Panc1 (cell line): ENCODE measurements around the gene ZBP1. TPM values are rescaled to one million over a fixed set of nuclear protein-coding genes. Genes with fewer than 3 reads are reported as not detected.

Source experiments
- ATAC-seq: fragments of 200-7000 bp; cut with Tn5 transposase; 2 replicates; pipeline ENCODE4 v1.9.1; 2020; ENCODE audit warnings: mild to moderate bottlenecking, moderate library complexity
- BruUV-seq: library from RNA; stranded (reverse); fragments of 400-500 nt; replicated peaks from 2 replicates; lab custom pipeline; 2021; lab: Mats Ljungman, UMichigan
- CTCF ChIA-PET: fragments of 300-600 bp; sonication (Branson Sonifier 250); formaldehyde crosslinking; loops from one replicate; lab custom pipeline; 2022; ENCODE audit warnings: antibody characterized with exemption; lab: Charles Lee
- POLR2A ChIA-PET: fragments of 300-600 bp; sonication (Branson Sonifier 250); formaldehyde crosslinking; loops from one replicate; lab custom pipeline; 2022; ENCODE audit warnings: antibody characterized with exemption; lab: Charles Lee
- DNase-seq: peaks from one replicate; pipeline ENCODE4 v3.0.0-alpha.2; 2010; ENCODE audit warnings: low read depth, low spot score
- H3K27ac ChIP-seq: 2 replicates; pipeline ENCODE4 v1.5.1; 2011; ENCODE audit warnings: mild to moderate bottlenecking, low read length, inconsistent platforms
- H3K27me3 ChIP-seq: fragments of 200-500 bp; sonication (Bioruptor generic); 2 replicates; pipeline ENCODE4 v1.6.0; 2014; ENCODE audit warnings: low read length, inconsistent platforms; ENCODE audit not compliant: control insufficient read depth, insufficient read depth
- H3K36me3 ChIP-seq: fragments of 200-500 bp; sonication (Bioruptor generic); 2 replicates; pipeline ENCODE4 v1.5.1; 2014; ENCODE audit warnings: inconsistent platforms, mild to moderate bottlenecking, low read length, moderate library complexity; ENCODE audit not compliant: control insufficient read depth, insufficient read depth
- H3K4me1 ChIP-seq: 2 replicates; pipeline ENCODE4 v1.5.1; 2011; ENCODE audit warnings: inconsistent platforms, mild to moderate bottlenecking, low read length, moderate library complexity; ENCODE audit not compliant: control insufficient read depth, insufficient read depth
- H3K4me3 ChIP-seq, 2 experiments: 2 replicates each; pipeline ENCODE4 v1.5.1; 2011 to 2012; ENCODE audit warnings: low read depth in 2 of 2, low read length in 2 of 2, mild to moderate bottlenecking in 2 of 2, inconsistent platforms in 1 of 2, moderate library complexity in 1 of 2
- H3K9me3 ChIP-seq: fragments of 200-500 bp; sonication (Bioruptor generic); 2 replicates; pipeline ENCODE4 v1.5.1; 2014; ENCODE audit warnings: low read depth, mild to moderate bottlenecking, inconsistent platforms, low read length, moderate library complexity; ENCODE audit not compliant: control insufficient read depth, insufficient read depth
- CTCF ChIP-seq: fragments of 450-650 bp; IDR thresholded peaks from 2 replicates; pipeline ENCODE4 v1.5.1; 2017; ENCODE audit warnings: mild to moderate bottlenecking
- POLR2AphosphoS5 ChIP-seq: IDR thresholded peaks from 2 replicates; pipeline ENCODE4 v1.6.1; 2012; ENCODE audit warnings: mild to moderate bottlenecking, low read depth, low read length, moderate library complexity
- REST ChIP-seq, 2 experiments: IDR thresholded peaks; 2 replicates each; pipeline ENCODE4 v1.6.1; 2011 to 2012; ENCODE audit warnings: low read depth in 2 of 2, control low read depth in 1 of 2, low read length in 1 of 2, mild to moderate bottlenecking in 1 of 2, moderate library complexity in 1 of 2; ENCODE audit not compliant: insufficient read depth in 1 of 2
- SIN3A ChIP-seq: IDR thresholded peaks from 2 replicates; pipeline ENCODE4 v1.6.1; 2012; ENCODE audit warnings: low read depth, mild to moderate bottlenecking, low read length, moderate library complexity, borderline replicate concordance; ENCODE audit not compliant: insufficient read depth
- TCF7L2 ChIP-seq: IDR thresholded peaks from 2 replicates; pipeline ENCODE4 v1.6.1; 2011; ENCODE audit warnings: mild to moderate bottlenecking, low read depth, low read length, inconsistent platforms
- in situ Hi-C: cut with HindIII; loops from 2 replicates; pipeline ENCODE4 v1.10.0; 2016; ENCODE audit warnings: low sequenced_read_pairs, low pct_unique_long_range_greater_than_20kb
- intact Hi-C: fragments of 100-400 bp; cut with micrococcal nuclease; formaldehyde crosslinking; loops from one replicate; pipeline ENCODE4 v1.10.0; 2022; ENCODE audit not compliant: unreplicated experiment
- total RNA-seq: library from RNA; stranded (reverse); gene quantifications from one replicate; pipeline ENCODE4 v1.2.1, GENCODE V29; 2021; ENCODE audit not compliant: unreplicated experiment

Gene ZBP1
- total RNA-seq, 1 experiment from 2014 or later, result not detected

- DNase-seq, result no peak
- H3K9me3 ChIP-seq, result no peaks in the 10 kb centered on the region
- no peaks in the 10 kb centered on the region for H3K36me3 ChIP-seq
- intact Hi-C loops, result no loop called here
- peaks cover 17% of the 10 kb centered on the region for H3K27me3 ChIP-seq
- TF ChIP-seq TCF7L2 (no peak), POLR2AphosphoS5 (no peak), CTCF (no peak), REST (IDR thresholded peaks at IDR 0.05; ENCODE audit: insufficient read depth in 1 of 2, low read depth in 2 of 2, low read length in 1 of 2) (no peak), SIN3A (no peak)
- in situ Hi-C loops, result no loop called here
- no peaks in the 10 kb centered on the region for H3K4me1 ChIP-seq
- ChIA-PET CTCF (no interaction called here), POLR2A (no interaction called here)
- no peak for ATAC-seq
- H3K4me3 ChIP-seq, result no peak overlapping the region
- no TSS peak for BruUV-seq
- H3K27ac ChIP-seq, result no peak overlapping the region
Measured at GRCh38 chr20:57557926-57558613, 62.2 kb downstream of the ZBP1 start.

- no peak for ATAC-seq
- no peaks in the 10 kb centered on the region for H3K4me1 ChIP-seq
- DNase-seq, result no peak
- no TSS peak for BruUV-seq
- no peaks in the 10 kb centered on the region for H3K9me3 ChIP-seq
- ChIA-PET CTCF (no interaction called here), POLR2A (no interaction called here)
- no peak overlapping the region for H3K27ac ChIP-seq
- TF ChIP-seq TCF7L2 (no peak), REST (IDR thresholded peaks at IDR 0.05; ENCODE audit: insufficient read depth in 1 of 2, low read depth in 2 of 2, low read length in 1 of 2) (no peak), SIN3A (no peak), CTCF (no peak), POLR2AphosphoS5 (no peak)
- in situ Hi-C loops, result no loop called here
- H3K36me3 ChIP-seq, result no peaks in the 10 kb centered on the region
- intact Hi-C loops, result no loop called here
- peaks cover 17% of the 10 kb centered on the region for H3K27me3 ChIP-seq
- no peak overlapping the region for H3K4me3 ChIP-seq
Measured at GRCh38 chr20:57556980-57557274, 63.3 kb downstream of the ZBP1 start.
